ENCODE results near the gene POLR2H. TPM values are rescaled to one million over a fixed set of nuclear protein-coding genes. Genes with fewer than 3 reads are reported as not detected.

POLR2H gene
- total RNA-seq, 1 donor from 2014 or later = 90.5 TPM

GRCh38 chr3:184409946-184410500 is 48.5 kb downstream of the POLR2H start:
- Mint-ChIP-seq H3K36me3 (ENCODE audit: insufficient read depth) (no peaks in the 10 kb centered on the region), H3K27ac (no peak overlapping the region), H3K4me3 (ENCODE audit: low read depth) (no peak overlapping the region), H3K27me3 (peaks cover 9% of the 10 kb centered on the region), H3K4me1 (ENCODE audit: low read depth) (no peaks in the 10 kb centered on the region), H3K9me3 (ENCODE audit: low read depth) (no peaks in the 10 kb centered on the region)
- TF ChIP-seq, protein P1, sequence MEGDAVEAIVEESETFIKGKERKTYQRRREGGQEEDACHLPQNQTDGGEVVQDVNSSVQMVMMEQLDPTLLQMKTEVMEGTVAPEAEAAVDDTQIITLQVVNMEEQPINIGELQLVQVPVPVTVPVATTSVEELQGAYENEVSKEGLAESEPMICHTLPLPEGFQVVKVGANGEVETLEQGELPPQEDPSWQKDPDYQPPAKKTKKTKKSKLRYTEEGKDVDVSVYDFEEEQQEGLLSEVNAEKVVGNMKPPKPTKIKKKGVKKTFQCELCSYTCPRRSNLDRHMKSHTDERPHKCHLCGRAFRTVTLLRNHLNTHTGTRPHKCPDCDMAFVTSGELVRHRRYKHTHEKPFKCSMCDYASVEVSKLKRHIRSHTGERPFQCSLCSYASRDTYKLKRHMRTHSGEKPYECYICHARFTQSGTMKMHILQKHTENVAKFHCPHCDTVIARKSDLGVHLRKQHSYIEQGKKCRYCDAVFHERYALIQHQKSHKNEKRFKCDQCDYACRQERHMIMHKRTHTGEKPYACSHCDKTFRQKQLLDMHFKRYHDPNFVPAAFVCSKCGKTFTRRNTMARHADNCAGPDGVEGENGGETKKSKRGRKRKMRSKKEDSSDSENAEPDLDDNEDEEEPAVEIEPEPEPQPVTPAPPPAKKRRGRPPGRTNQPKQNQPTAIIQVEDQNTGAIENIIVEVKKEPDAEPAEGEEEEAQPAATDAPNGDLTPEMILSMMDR (IDR thresholded peaks at IDR 0.05; ENCODE audit: unreplicated experiment) = no peak
- no peak for DNase-seq (ENCODE audit: low spot score, unreplicated experiment)

DNA sequence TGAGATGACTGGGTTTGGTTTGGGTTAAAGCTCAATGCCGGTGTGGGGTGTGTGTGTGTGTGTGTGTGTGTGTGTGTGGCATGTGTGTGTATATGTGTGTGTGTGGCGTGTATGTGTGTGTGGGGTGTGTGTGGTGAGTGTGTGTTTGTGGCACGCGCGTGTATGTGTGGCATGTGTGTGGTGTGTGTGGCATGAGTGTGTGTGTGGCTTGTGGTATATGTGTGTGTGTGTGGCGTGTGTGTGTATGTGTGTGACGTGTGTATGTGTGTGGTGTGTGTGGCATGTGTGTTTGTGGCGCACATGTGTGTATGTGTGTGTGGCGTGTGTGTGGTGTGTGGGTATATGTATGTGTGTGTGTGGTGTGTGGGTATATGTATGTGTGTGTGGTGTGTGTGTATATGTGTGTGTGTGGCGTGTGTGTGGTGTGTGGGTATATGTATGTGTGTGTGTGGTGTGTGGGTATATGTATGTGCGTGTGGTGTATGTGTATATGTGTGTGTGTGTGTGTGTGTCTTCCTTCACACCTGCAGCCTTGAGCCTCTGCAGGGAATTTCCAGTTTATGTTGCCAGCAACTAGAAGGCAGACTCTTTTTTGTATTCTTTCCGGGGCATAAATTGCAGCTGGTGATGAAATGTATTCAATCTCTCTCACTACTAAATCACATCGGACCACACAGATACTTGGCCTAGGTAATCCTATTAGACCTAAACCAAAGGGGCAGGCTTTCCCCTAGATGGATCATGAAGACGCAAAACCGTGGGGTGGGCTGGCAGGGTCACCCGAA is 53.1 kb downstream of the POLR2H start:
- no peaks in the 10 kb centered on the region for H3K36me3 Mint-ChIP-seq (ENCODE audit: insufficient read depth)
- H3K9me3 Mint-ChIP-seq (ENCODE audit: low read depth) = no peaks in the 10 kb centered on the region
- no peaks in the 10 kb centered on the region for H3K27me3 Mint-ChIP-seq
- H3K4me3 Mint-ChIP-seq (ENCODE audit: low read depth) = no peak overlapping the region
- no peaks in the 10 kb centered on the region for H3K4me1 Mint-ChIP-seq (ENCODE audit: low read depth)
- TF ChIP-seq, protein P1 (IDR thresholded peaks at IDR 0.05; ENCODE audit: unreplicated experiment) = no peak
- DNase-seq (ENCODE audit: low spot score, unreplicated experiment) = no peak
- no peak overlapping the region for H3K27ac Mint-ChIP-seq

GRCh38 chr3:184415203-184415490 is 53.6 kb downstream of the POLR2H start:
- no peaks in the 10 kb centered on the region for H3K36me3 Mint-ChIP-seq (ENCODE audit: insufficient read depth)
- H3K4me3 Mint-ChIP-seq (ENCODE audit: low read depth) = no peak overlapping the region
- no peak for DNase-seq (ENCODE audit: low spot score, unreplicated experiment)
- no peak overlapping the region for H3K27ac Mint-ChIP-seq
- H3K9me3 Mint-ChIP-seq (ENCODE audit: low read depth) = no peaks in the 10 kb centered on the region
- H3K27me3 Mint-ChIP-seq = no peaks in the 10 kb centered on the region
- no peaks in the 10 kb centered on the region for H3K4me1 Mint-ChIP-seq (ENCODE audit: low read depth)
- TF ChIP-seq, protein P1 (IDR thresholded peaks at IDR 0.05; ENCODE audit: unreplicated experiment) = no peak

- Mint-ChIP-seq H3K36me3 (ENCODE audit: insufficient read depth) (no peaks in the 10 kb centered on the region), H3K4me1 (ENCODE audit: low read depth) (no peaks in the 10 kb centered on the region), H3K27me3 (no peaks in the 10 kb centered on the region), H3K27ac (no peak overlapping the region), H3K9me3 (ENCODE audit: low read depth) (peaks cover 2% of the 10 kb centered on the region), H3K4me3 (ENCODE audit: low read depth) (no peak overlapping the region)
- DNase-seq (ENCODE audit: low spot score, unreplicated experiment) = peak; percentile 52
- TF ChIP-seq, protein P1 (IDR thresholded peaks at IDR 0.05; ENCODE audit: unreplicated experiment) = peak; percentile 84
These were observed 56.3 kb downstream of the POLR2H start for GRCh38 chr3:184417619-184418327.

Other genes starting within 250 kb of the POLR2H start
- 45.4 and 45.7 TPM in 2 replicates for gene EIF2B5, start 226.4 kb upstream of the POLR2H start, total RNA-seq
- 112 and 118 TPM in 2 replicates for gene DVL3, start 206.3 kb upstream of the POLR2H start, total RNA-seq
- gene AP2M1, start 186.9 kb upstream of the POLR2H start, total RNA-seq = 213 and 223 TPM in 2 replicates
- 60.8 and 65.9 TPM in 2 replicates for gene ABCF3, start 175.5 kb upstream of the POLR2H start, total RNA-seq
- gene VWA5B2, start 132.1 kb upstream of the POLR2H start, total RNA-seq = 67.9 and 71.5 TPM in 2 replicates
- 34.5 and 35.3 TPM in 2 replicates for gene ALG3, start 112.7 kb upstream of the POLR2H start, total RNA-seq
- gene EEF1AKMT4, start 112.0 kb upstream of the POLR2H start, total RNA-seq = 3.9 and 4.5 TPM in 2 replicates
- 1.3 and 1.4 TPM in 2 replicates for gene CAMK2N2, start 100.2 kb upstream of the POLR2H start, total RNA-seq
- not detected in 2 replicates for gene ECE2, start 85.7 kb upstream of the POLR2H start, total RNA-seq
- gene PSMD2, start 62.5 kb upstream of the POLR2H start, total RNA-seq = 259 and 269 TPM in 2 replicates
- gene EIF4G1, start 47.1 kb upstream of the POLR2H start, total RNA-seq = 333 and 341 TPM in 2 replicates
- gene FAM131A, start 24.1 kb upstream of the POLR2H start, total RNA-seq = 15.4 and 17.3 TPM in 2 replicates
- 21.9 and 22.4 TPM in 2 replicates for gene CLCN2, start 105 bp upstream of the POLR2H start, total RNA-seq
- gene THPO, start 16.5 kb downstream of the POLR2H start, total RNA-seq = 6.2 and 7.1 TPM in 2 replicates
- 10.2 and 13.0 TPM in 2 replicates for gene CHRD, start 18.3 kb downstream of the POLR2H start, total RNA-seq
- 11.7 and 13.4 TPM in 2 replicates for gene EPHB3, start 200.1 kb downstream of the POLR2H start, total RNA-seq

Measured in progenitor cell of endocrine pancreas (in vitro differentiated cells).